ENCODE results near the gene NAIF1.

NAIF1 gene

DNA sequence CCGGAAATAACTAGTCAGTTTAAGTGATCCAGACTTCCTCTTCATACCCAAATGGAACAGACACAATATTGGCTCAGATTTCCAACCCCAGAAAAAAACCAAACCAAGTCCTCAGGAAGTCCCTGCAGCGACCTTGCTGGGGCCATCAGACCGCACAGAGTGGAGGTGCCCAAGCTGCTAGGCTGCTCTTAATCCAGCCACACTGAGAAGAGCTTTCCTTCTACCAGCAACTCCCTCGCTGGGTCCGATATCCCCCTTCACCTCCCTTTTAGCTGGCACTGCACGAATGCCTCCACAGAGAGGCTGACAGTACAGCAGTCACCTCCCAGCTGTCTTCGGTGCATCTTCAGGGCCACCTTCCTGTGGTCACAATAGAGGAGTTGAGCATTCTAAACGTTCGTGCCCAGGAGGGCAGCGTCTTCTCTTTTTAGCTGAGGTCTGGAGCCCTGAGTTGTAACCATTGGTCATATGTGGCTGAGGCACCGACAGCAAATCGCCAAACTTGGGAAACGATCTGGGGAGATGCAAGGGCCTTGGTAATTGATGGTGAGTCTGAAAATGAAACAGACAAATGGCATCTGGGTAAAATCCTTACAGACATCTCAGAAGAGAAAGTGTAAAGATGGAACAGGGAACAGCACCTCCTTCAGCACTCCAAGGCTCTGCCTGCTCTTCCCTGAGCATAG lies 5.7 kb downstream of the NAIF1 start:
- peak overlapping the region in 1 of 2 donors; percentile 38 for H3K27ac ChIP-seq
- no peak for DNase-seq (ENCODE audit: low spot score)
- TF ChIP-seq, protein P1, sequence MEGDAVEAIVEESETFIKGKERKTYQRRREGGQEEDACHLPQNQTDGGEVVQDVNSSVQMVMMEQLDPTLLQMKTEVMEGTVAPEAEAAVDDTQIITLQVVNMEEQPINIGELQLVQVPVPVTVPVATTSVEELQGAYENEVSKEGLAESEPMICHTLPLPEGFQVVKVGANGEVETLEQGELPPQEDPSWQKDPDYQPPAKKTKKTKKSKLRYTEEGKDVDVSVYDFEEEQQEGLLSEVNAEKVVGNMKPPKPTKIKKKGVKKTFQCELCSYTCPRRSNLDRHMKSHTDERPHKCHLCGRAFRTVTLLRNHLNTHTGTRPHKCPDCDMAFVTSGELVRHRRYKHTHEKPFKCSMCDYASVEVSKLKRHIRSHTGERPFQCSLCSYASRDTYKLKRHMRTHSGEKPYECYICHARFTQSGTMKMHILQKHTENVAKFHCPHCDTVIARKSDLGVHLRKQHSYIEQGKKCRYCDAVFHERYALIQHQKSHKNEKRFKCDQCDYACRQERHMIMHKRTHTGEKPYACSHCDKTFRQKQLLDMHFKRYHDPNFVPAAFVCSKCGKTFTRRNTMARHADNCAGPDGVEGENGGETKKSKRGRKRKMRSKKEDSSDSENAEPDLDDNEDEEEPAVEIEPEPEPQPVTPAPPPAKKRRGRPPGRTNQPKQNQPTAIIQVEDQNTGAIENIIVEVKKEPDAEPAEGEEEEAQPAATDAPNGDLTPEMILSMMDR (IDR thresholded peaks at IDR 0.05) = no peak
- no peak overlapping the region for H3K4me3 ChIP-seq

DNA sequence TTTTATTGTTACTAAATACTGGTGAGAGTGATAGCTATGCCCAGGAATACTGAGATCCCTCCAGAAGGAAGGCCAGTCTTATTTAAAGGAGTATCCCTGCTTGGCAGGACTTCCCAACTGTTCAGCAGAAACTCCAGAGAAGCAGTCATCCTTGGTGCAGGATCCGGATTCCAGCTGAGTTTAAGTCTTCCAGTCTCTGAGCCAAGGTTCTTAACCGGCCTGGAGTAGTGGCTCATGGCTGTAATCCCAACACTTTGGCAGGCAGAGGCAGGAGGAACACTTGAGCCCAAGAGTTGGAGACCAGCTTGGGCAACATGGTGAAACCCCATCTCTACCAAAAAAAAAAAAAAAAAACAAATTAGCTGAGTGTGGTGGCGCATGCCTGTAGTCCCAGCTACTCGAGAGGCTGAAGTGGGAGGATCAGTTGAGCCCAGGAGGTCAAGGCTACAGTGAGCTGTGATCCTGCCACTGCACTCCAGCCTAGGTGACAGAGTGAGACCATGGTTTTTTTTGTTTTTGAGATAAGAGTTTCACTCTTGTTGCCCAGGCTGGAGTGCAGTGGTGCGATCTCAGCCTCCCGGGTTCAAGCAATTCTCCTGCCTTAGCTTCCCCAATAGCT lies 7.6 kb downstream of the NAIF1 start:
- TF ChIP-seq, protein P1 (IDR thresholded peaks at IDR 0.05) = no peak
- Histone ChIP-seq H3K4me3 (no peak overlapping the region), H3K27ac (no peak overlapping the region)
- DNase-seq (ENCODE audit: low spot score) = no peak

DNA sequence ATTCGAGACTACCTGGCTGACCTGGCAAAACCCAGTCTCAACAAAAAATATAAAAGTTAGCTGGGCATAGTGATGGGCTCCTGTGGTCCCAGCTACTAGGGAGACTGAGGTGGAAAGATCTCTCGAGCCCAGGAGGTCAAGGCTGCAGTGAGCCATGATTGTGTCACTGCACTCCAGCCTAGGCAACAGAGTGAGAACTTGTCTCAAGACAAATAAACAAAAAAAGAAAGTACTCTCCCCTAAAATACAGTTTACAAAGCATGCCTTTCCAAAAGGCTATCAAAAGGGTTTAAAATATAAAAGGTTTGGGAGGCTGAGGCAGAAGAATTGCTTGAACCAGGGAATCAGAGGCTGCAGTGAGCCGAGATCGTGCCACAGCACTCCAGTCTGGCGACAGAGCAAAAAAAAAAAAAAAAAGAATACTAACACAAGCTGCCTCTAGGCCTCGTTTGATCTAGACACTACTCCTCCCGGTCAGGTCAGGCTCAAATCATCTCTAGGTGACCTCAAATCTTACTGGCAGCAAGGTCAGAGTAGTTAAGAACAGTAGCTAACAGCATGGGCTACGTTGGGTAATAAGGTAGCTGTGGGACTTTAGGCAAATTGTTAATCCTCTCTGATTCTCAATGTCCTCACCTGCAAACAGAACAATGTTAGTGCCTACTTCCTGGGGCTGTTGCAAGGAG lies 9.3 kb downstream of the NAIF1 start:
- no peak for DNase-seq (ENCODE audit: low spot score)
- H3K27ac ChIP-seq = no peak overlapping the region

DNA sequence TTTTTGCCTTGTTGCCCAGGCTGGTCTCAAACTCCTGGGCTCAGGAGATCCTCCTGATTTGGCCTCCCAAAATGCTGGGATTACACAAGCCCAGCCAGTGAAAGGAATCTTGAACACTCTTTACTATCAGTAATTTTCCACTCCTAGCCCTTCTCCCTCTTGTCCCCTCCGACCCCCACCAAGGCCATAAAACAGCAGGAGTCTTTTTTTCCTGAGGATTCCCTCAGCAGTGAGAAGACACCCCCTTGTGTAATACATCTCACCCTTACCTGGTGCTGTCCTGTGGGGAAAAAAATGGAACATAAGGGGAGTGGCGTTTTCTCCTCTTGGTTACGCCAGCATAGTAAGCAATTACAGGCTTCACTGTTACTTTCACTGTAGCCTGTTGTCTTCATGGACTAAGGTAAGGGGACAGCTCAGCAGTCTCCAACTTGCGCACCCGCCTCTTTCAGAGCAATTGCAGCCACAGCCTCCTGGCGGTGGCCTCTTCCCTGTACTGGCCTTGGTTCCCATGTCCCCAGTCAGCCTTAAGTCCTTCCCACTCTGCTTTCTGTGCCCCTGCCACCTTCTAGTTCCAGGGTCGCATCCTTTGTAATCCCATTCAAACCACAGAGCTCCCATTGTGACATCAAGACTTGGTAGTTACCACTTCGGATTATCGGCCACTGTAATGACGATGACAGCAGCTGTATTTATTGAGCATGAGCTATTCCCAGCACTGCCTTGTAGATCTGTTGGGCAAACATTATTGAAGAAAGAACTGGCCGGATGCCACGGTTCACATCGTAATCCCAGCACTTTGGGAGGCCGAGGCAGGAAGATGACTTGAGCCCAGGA lies 10.0 kb downstream of the NAIF1 start:
- TF ChIP-seq, protein P1 (IDR thresholded peaks at IDR 0.05) = no peak
- Histone ChIP-seq H3K27ac (peak overlapping the region in 1 of 2 donors; percentile 77), H3K4me3 (no peak overlapping the region)
- no peak for DNase-seq (ENCODE audit: low spot score)

More for the DNA sequence above, 9.3 kb downstream of the NAIF1 start:
- H3K4me3 ChIP-seq = no peak overlapping the region
- TF ChIP-seq, protein P1 (IDR thresholded peaks at IDR 0.05) = no peak

DNA sequence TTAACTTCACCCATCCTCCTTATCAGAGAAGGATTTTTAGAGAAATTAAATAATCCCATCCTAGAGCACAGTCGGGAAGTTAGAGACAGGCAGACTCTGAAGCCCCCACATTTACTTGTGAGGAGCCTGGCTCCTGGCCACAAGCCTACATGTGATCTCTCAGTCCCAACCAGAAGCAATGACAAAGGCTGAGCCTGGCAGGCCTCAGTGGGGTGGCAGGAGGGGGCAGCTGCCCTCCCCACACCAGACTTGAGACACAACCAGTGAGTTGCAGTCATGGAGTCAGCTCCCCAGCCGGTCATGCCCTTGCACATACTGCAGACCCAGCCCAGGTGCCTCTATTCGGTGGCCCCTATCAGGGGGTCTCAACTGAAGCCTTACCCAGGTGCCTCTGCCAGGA lies 11.0 kb downstream of the NAIF1 start:
- DNase-seq (ENCODE audit: low spot score) = no peak
- TF ChIP-seq, protein P1 (IDR thresholded peaks at IDR 0.05) = no peak
- peak overlapping the region; percentile 25 for H3K4me3 ChIP-seq
- H3K27ac ChIP-seq = peak overlapping the region; percentile 77 to 84

DNA sequence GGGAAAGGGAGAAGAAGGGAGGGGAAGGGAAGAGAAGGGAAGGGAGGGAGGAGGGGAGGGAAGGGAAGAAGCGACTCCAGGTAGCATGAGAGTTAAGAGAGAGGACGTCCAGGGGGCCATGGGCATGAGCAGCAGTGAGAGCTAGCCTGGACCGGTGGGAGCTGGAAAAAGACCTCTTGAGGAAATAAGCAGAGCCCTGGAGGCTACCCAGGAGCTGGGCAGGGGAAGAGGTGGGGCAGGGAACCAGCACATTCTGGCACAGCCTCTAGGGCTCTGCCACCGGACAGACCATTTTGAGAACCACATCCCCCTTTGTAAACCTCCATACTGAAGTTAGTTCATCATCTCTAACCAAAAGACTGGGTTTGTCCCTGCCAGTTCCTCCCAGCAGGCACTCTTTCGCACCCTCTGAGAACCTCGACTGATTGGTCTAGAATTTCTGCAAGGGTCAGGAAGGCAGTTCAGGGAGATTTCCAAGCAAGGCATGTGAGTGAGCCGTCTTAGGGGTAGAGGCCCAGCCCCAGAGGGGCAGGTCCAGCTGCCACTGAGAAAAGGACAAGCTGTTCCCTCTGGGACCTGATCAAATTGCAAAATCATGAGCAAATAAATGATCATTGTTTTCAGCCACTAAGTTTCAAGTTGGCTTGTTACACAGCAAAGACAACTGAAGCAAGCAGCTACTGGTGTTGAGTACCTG lies 11.6 kb downstream of the NAIF1 start:
- Histone ChIP-seq H3K4me3 (peak overlapping the region; percentile 25), H3K27ac (peak overlapping the region; percentile 77 to 84)
- DNase-seq (ENCODE audit: low spot score) = peak; percentile 87
- TF ChIP-seq, protein P1 (IDR thresholded peaks at IDR 0.05) = no peak

All from coronary artery (tissue), 2 donors.